Calu3 (cell line): ENCODE measurements around the gene GZMM. TPM values are rescaled to one million over a fixed set of nuclear protein-coding genes. Genes with fewer than 3 reads are reported as not detected.

Experiments used
- BruUV-seq: library from RNA; stranded (reverse); fragments of 400-500 nt; replicated peaks from 2 replicates; lab custom pipeline; 2021; lab: Mats Ljungman, UMichigan
- CTCF ChIA-PET: fragments of 300-600 bp; sonication (Branson Sonifier 250); formaldehyde crosslinking; loops from one replicate; lab custom pipeline; 2022; ENCODE audit warnings: antibody characterized with exemption; lab: Charles Lee
- DNase-seq: peaks from one replicate; pipeline ENCODE4 v3.0.0; 2022
- H3K27ac Mint-ChIP-seq: one replicate; pipeline ENCODE4 v1.8.0; 2022; ENCODE audit warnings: mixed read lengths; ENCODE audit not compliant: unreplicated experiment
- H3K27me3 Mint-ChIP-seq: one replicate; pipeline ENCODE4 v1.8.0; 2022; ENCODE audit warnings: mixed read lengths; ENCODE audit not compliant: unreplicated experiment
- H3K36me3 Mint-ChIP-seq: one replicate; pipeline ENCODE4 v1.8.0; 2022; ENCODE audit warnings: mild to moderate bottlenecking, moderate library complexity, mixed read lengths; ENCODE audit not compliant: insufficient read depth, unreplicated experiment
- H3K4me1 Mint-ChIP-seq: one replicate; pipeline ENCODE4 v1.8.0; 2022; ENCODE audit warnings: mild to moderate bottlenecking, low read depth, mixed read lengths; ENCODE audit not compliant: unreplicated experiment
- H3K4me3 Mint-ChIP-seq: one replicate; pipeline ENCODE4 v1.8.0; 2022; ENCODE audit warnings: mild to moderate bottlenecking, low read depth, moderate library complexity, mixed read lengths; ENCODE audit not compliant: unreplicated experiment
- H3K9me3 Mint-ChIP-seq: one replicate; pipeline ENCODE4 v1.8.0; 2022; ENCODE audit warnings: low read depth, mixed read lengths; ENCODE audit not compliant: unreplicated experiment
- CTCF ChIP-seq: fragments of 200-600 bp; IDR thresholded peaks from one replicate; pipeline ENCODE4 v1.8.0; 2022; ENCODE audit warnings: antibody characterized with exemption; ENCODE audit not compliant: unreplicated experiment
- intact Hi-C: fragments of 100-400 bp; cut with micrococcal nuclease; formaldehyde crosslinking; loops from one replicate; pipeline ENCODE4 v1.10.0; 2022; ENCODE audit not compliant: unreplicated experiment
- total RNA-seq: library from RNA; stranded (reverse); gene quantifications from 2 replicates; pipeline ENCODE4 v1.2.3, GENCODE V29; 2022

The GZMM gene
- total RNA-seq, 1 experiment from 2014 or later = not detected

DNA sequence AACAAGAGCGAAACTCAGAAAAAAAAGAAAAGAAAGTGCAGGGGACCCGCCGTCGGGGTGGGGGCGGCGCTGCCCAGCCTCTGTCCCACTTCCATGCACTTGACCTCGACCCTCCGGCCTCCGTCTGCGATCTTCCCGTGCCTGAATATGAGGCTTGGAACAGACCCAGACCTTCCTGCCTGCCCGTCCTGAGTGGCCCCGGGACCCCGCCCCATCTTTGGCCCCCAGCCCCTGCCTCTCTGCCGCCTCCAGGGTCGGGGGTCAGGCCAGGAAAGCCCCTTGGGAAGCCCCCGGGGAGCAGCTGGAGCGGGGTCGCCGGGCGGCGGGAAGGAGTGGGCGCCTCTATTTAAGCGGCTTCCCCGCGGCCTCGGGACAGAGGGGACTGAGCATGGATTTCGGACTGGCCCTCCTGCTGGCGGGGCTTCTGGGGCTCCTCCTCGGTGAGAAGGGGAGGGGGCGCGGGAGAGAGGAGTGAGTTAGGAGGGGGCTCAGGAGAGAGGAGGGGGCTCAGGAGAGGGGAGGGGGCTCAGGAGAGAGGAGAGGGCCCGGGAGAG, 47.7 kb upstream of the GZMM start, which contains the start of gene MADCAM1:
MADCAM1 (plus strand) TSS at position 375 of the 554 bp plus-strand sequence; CDS start at position 389, 14 bp downstream.
- intact Hi-C loops = no loop called here
- DNase-seq = no peak
- peaks cover 19% of the 10 kb centered on the region for H3K36me3 Mint-ChIP-seq
- peaks cover 3% of the 10 kb centered on the region for H3K9me3 Mint-ChIP-seq
- BruUV-seq = no TSS peak
- no peak for TF ChIP-seq CTCF
- H3K4me1 Mint-ChIP-seq = peaks cover 8% of the 10 kb centered on the region
- H3K27me3 Mint-ChIP-seq = peaks cover 33% of the 10 kb centered on the region
- no peak within 1 kb of the TSS for H3K27ac Mint-ChIP-seq
- H3K4me3 Mint-ChIP-seq = no peak within 1 kb of the TSS
- CTCF ChIA-PET = no interaction called here

- intact Hi-C loops = no loop called here
- no TSS peak for BruUV-seq
- H3K4me1 Mint-ChIP-seq = peaks cover 8% of the 10 kb centered on the region
Observed at GRCh38 chr19:496986-497385, 46.9 kb upstream of the GZMM start.

DNA sequence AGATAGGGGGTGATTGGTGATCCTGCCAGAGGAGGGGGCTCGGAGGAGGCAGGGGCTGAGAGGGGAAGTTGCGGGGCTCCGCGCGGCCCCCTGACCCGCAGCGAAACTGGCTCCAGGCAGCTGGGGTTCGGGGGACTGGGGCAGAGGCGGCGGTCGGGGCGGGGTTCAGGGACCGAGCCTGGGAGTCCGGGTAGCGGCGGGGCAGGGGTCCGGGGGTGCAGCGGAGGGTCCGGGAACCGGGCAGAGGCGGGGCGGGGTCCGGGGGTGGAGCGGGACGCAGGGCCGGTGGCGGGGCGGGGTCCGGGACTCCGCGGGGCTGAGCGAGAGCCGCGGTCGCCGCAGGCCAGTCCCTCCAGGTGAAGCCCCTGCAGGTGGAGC, 46.4 kb upstream of the GZMM start:
- no peak for DNase-seq
- TF ChIP-seq CTCF = no peak
- Mint-ChIP-seq H3K4me1 (peaks cover 8% of the 10 kb centered on the region), H3K27ac (no peak overlapping the region), H3K27me3 (peaks cover 33% of the 10 kb centered on the region), H3K9me3 (peaks cover 3% of the 10 kb centered on the region), H3K36me3 (peaks cover 19% of the 10 kb centered on the region), H3K4me3 (no peak overlapping the region)
- intact Hi-C loops = no loop called here
- BruUV-seq = no TSS peak
- CTCF ChIA-PET = interaction anchor here (1.1 kb wide), 1 partner anchor 9 kb away, joined by 7 read pairs; no protein-coding TSS in a partner anchor

More at GRCh38 chr19:496986-497385, 46.9 kb upstream of the GZMM start:
- no peak for TF ChIP-seq CTCF
- Mint-ChIP-seq H3K9me3 (peaks cover 3% of the 10 kb centered on the region), H3K27me3 (peaks cover 33% of the 10 kb centered on the region), H3K36me3 (peaks cover 19% of the 10 kb centered on the region), H3K4me3 (no peak overlapping the region), H3K27ac (no peak overlapping the region)
- no peak for DNase-seq
- CTCF ChIA-PET = no interaction called here

- TF ChIP-seq CTCF = no peak
- Mint-ChIP-seq H3K36me3 (peaks cover 19% of the 10 kb centered on the region), H3K9me3 (peaks cover 3% of the 10 kb centered on the region), H3K4me1 (peaks cover 8% of the 10 kb centered on the region), H3K4me3 (peak overlapping the region; percentile 48), H3K27me3 (peaks cover 33% of the 10 kb centered on the region), H3K27ac (no peak overlapping the region)
- BruUV-seq = no TSS peak
- intact Hi-C loops = no loop called here
- DNase-seq = peak; percentile 10
- CTCF ChIA-PET = interaction anchor here (0.6 to 1.1 kb wide), 2 partner anchors 8 to 134 kb away, joined by 7 read pairs; no protein-coding TSS in a partner anchor
Observed at GRCh38 chr19:497869-498510, 45.9 kb upstream of the GZMM start.
